IgD-negative memory B cell (primary cell): ENCODE measurements around the gene RAB36. TPM values are rescaled to one million over a fixed set of nuclear protein-coding genes. Genes with fewer than 3 reads are reported as not detected.

ENCODE experiments used
- H3K27ac Mint-ChIP-seq, 3 donors: one replicate each; pipeline ENCODE4 v1.8.0; 2020 to 2022; ENCODE audit warnings: mild to moderate bottlenecking in 3 of 3, mixed read lengths in 3 of 3, moderate library complexity in 1 of 3
- H3K27me3 Mint-ChIP-seq: one replicate; pipeline ENCODE4 v1.8.0; 2021; ENCODE audit warnings: mixed read lengths
- H3K36me3 Mint-ChIP-seq: one replicate; pipeline ENCODE4 v1.8.0; 2020; ENCODE audit warnings: mild to moderate bottlenecking, mixed read lengths
- H3K4me1 Mint-ChIP-seq, 3 donors: one replicate each; pipeline ENCODE4 v1.8.0; 2020 to 2022; ENCODE audit warnings: mixed read lengths in 3 of 3, mild to moderate bottlenecking in 1 of 3
- H3K4me3 Mint-ChIP-seq, 4 donors: one replicate each; pipeline ENCODE4 v1.8.0; 2020 to 2022; ENCODE audit warnings: mild to moderate bottlenecking in 4 of 4, mixed read lengths in 4 of 4, moderate library complexity in 3 of 4
- H3K9me3 Mint-ChIP-seq, 3 donors: one replicate each; pipeline ENCODE4 v1.8.0; 2020 to 2021; ENCODE audit warnings: mixed read lengths in 3 of 3, mild to moderate bottlenecking in 1 of 3
- polyA plus RNA-seq: library from polyadenylated mRNA; unstranded; fragments of 300-500 nt; fragmentation: Illumina TruSeq; gene quantifications from one replicate; pipeline ENCODE4 v1.2.3, GENCODE V29; 2021

RAB36 gene
- polyA plus RNA-seq, 1 donor from 2014 or later, result 1.8 TPM

- peaks cover 12% of the 10 kb centered on the region for H3K27me3 Mint-ChIP-seq
- H3K36me3 Mint-ChIP-seq, result no peaks in the 10 kb centered on the region
- peak overlapping the region; percentile 78 to 94 (median 90) for H3K4me3 Mint-ChIP-seq
- H3K4me1 Mint-ChIP-seq, result peaks cover 31 to 54% (median 47%) of the 10 kb centered on the region in 3 donors
- H3K27ac Mint-ChIP-seq, result peak overlapping the region in 1 of 3 donors; percentile 76
- H3K9me3 Mint-ChIP-seq, result peaks cover 0 to 6% (median 0%) of the 10 kb centered on the region in 3 donors
These were observed 35.8 kb downstream of the RAB36 start for GRCh38 chr22:23180893-23181720.

GRCh38 chr22:23181721-23182308 is 36.5 kb downstream of the RAB36 start:
- H3K27ac Mint-ChIP-seq, result peak overlapping the region; percentile 76 to 96 (median 78)
- peaks cover 0 to 3% (median 0%) of the 10 kb centered on the region in 3 donors for H3K9me3 Mint-ChIP-seq
- H3K36me3 Mint-ChIP-seq, result no peaks in the 10 kb centered on the region

GRCh38 chr22:23182309-23183060 is 37.2 kb downstream of the RAB36 start:
- H3K9me3 Mint-ChIP-seq, result no peaks in the 10 kb centered on the region
- H3K27ac Mint-ChIP-seq, result peak overlapping the region; percentile 76 to 96 (median 78)
- H3K4me1 Mint-ChIP-seq, result peaks cover 28 to 46% (median 43%) of the 10 kb centered on the region in 3 donors
- H3K27me3 Mint-ChIP-seq, result peaks cover 12% of the 10 kb centered on the region
- H3K36me3 Mint-ChIP-seq, result no peaks in the 10 kb centered on the region
- H3K4me3 Mint-ChIP-seq, result peak overlapping the region; percentile 78 to 94 (median 90)

More at GRCh38 chr22:23181721-23182308, 36.5 kb downstream of the RAB36 start:
- Mint-ChIP-seq H3K4me3 (peak overlapping the region; percentile 78 to 94 (median 90)), H3K27me3 (peaks cover 12% of the 10 kb centered on the region), H3K4me1 (peaks cover 31 to 51% (median 48%) of the 10 kb centered on the region in 3 donors)

GRCh38 chr22:23183061-23183698 is 37.9 kb downstream of the RAB36 start:
- no peaks in the 10 kb centered on the region for H3K9me3 Mint-ChIP-seq
- H3K27me3 Mint-ChIP-seq, result peaks cover 12% of the 10 kb centered on the region
- no peaks in the 10 kb centered on the region for H3K36me3 Mint-ChIP-seq
- peaks cover 28 to 49% (median 47%) of the 10 kb centered on the region in 3 donors for H3K4me1 Mint-ChIP-seq
- H3K4me3 Mint-ChIP-seq, result peak overlapping the region; percentile 78 to 94 (median 90)
- peak overlapping the region; percentile 40 to 96 (median 76) for H3K27ac Mint-ChIP-seq

GRCh38 chr22:23184100-23184763 is 39.0 kb downstream of the RAB36 start:
- Mint-ChIP-seq H3K27ac (peak overlapping the region in 1 of 3 donors; percentile 27), H3K4me1 (peaks cover 26 to 43% (median 43%) of the 10 kb centered on the region in 3 donors)

GRCh38 chr22:23184764-23185113 is 39.5 kb downstream of the RAB36 start:
- H3K4me3 Mint-ChIP-seq, result peak overlapping the region in 1 of 4 donors; percentile 65
- H3K27ac Mint-ChIP-seq, result peak overlapping the region in 1 of 3 donors; percentile 27
- no peaks in the 10 kb centered on the region for H3K36me3 Mint-ChIP-seq
- no peaks in the 10 kb centered on the region for H3K9me3 Mint-ChIP-seq
- peaks cover 10% of the 10 kb centered on the region for H3K27me3 Mint-ChIP-seq
- H3K4me1 Mint-ChIP-seq, result peaks cover 23 to 44% (median 43%) of the 10 kb centered on the region in 3 donors

More at GRCh38 chr22:23184100-23184763, 39.0 kb downstream of the RAB36 start:
- Mint-ChIP-seq H3K9me3 (no peaks in the 10 kb centered on the region), H3K4me3 (peak overlapping the region in 3 of 4 donors; percentile 57 to 78 (median 78)), H3K36me3 (no peaks in the 10 kb centered on the region), H3K27me3 (peaks cover 10% of the 10 kb centered on the region)

- peaks cover 18 to 44% (median 38%) of the 10 kb centered on the region in 3 donors for H3K4me1 Mint-ChIP-seq
- H3K27me3 Mint-ChIP-seq, result peaks cover 6% of the 10 kb centered on the region
- H3K9me3 Mint-ChIP-seq, result no peaks in the 10 kb centered on the region
- H3K27ac Mint-ChIP-seq, result no peak overlapping the region
- peaks cover 2% of the 10 kb centered on the region for H3K36me3 Mint-ChIP-seq
- H3K4me3 Mint-ChIP-seq, result no peak overlapping the region
These were observed 41.9 kb downstream of the RAB36 start for GRCh38 chr22:23187211-23187610.

- Mint-ChIP-seq H3K36me3 (peaks cover 2% of the 10 kb centered on the region), H3K27me3 (peaks cover 2% of the 10 kb centered on the region), H3K4me3 (no peak overlapping the region), H3K4me1 (peaks cover 11 to 35% (median 34%) of the 10 kb centered on the region in 3 donors), H3K27ac (no peak overlapping the region), H3K9me3 (no peaks in the 10 kb centered on the region)
These were observed 42.8 kb downstream of the RAB36 start for GRCh38 chr22:23187871-23188700.

GRCh38 chr22:23190526-23190925 is 45.2 kb downstream of the RAB36 start:
- no peaks in the 10 kb centered on the region for H3K27me3 Mint-ChIP-seq
- H3K4me3 Mint-ChIP-seq, result no peak overlapping the region
- H3K27ac Mint-ChIP-seq, result no peak overlapping the region
- H3K4me1 Mint-ChIP-seq, result peaks cover 8 to 22% (median 18%) of the 10 kb centered on the region in 3 donors
- H3K36me3 Mint-ChIP-seq, result peaks cover 2% of the 10 kb centered on the region
- H3K9me3 Mint-ChIP-seq, result no peaks in the 10 kb centered on the region

GRCh38 chr22:23192133-23192532 is 46.9 kb downstream of the RAB36 start:
- H3K4me1 Mint-ChIP-seq, result peaks cover 6 to 16% (median 13%) of the 10 kb centered on the region in 3 donors
- H3K27me3 Mint-ChIP-seq, result no peaks in the 10 kb centered on the region
- peaks cover 2% of the 10 kb centered on the region for H3K36me3 Mint-ChIP-seq
- H3K4me3 Mint-ChIP-seq, result no peak overlapping the region
- peak overlapping the region in 1 of 3 donors; percentile 41 for H3K27ac Mint-ChIP-seq
- H3K9me3 Mint-ChIP-seq, result no peaks in the 10 kb centered on the region

GRCh38 chr22:23192558-23192957 is 47.3 kb downstream of the RAB36 start:
- Mint-ChIP-seq H3K36me3 (peaks cover 2% of the 10 kb centered on the region), H3K4me1 (peaks cover 6 to 14% (median 12%) of the 10 kb centered on the region in 3 donors), H3K27ac (peak overlapping the region in 1 of 3 donors; percentile 16), H3K9me3 (no peaks in the 10 kb centered on the region), H3K27me3 (no peaks in the 10 kb centered on the region), H3K4me3 (no peak overlapping the region)

- Mint-ChIP-seq H3K4me1 (peaks cover 6 to 11% (median 8%) of the 10 kb centered on the region in 3 donors), H3K27me3 (no peaks in the 10 kb centered on the region), H3K4me3 (no peak overlapping the region), H3K36me3 (peaks cover 2% of the 10 kb centered on the region), H3K9me3 (no peaks in the 10 kb centered on the region), H3K27ac (no peak overlapping the region)
These were observed 48.0 kb downstream of the RAB36 start for GRCh38 chr22:23193196-23193827.

GRCh38 chr22:23193882-23194281 is 48.6 kb downstream of the RAB36 start:
- no peak overlapping the region for H3K27ac Mint-ChIP-seq
- peaks cover 6 to 11% (median 8%) of the 10 kb centered on the region in 3 donors for H3K4me1 Mint-ChIP-seq
- peaks cover 2% of the 10 kb centered on the region for H3K36me3 Mint-ChIP-seq
- no peak overlapping the region for H3K4me3 Mint-ChIP-seq
- no peaks in the 10 kb centered on the region for H3K27me3 Mint-ChIP-seq
- no peaks in the 10 kb centered on the region for H3K9me3 Mint-ChIP-seq
